ENCODE measurements around the gene AP2B1.

The AP2B1 gene

DNA sequence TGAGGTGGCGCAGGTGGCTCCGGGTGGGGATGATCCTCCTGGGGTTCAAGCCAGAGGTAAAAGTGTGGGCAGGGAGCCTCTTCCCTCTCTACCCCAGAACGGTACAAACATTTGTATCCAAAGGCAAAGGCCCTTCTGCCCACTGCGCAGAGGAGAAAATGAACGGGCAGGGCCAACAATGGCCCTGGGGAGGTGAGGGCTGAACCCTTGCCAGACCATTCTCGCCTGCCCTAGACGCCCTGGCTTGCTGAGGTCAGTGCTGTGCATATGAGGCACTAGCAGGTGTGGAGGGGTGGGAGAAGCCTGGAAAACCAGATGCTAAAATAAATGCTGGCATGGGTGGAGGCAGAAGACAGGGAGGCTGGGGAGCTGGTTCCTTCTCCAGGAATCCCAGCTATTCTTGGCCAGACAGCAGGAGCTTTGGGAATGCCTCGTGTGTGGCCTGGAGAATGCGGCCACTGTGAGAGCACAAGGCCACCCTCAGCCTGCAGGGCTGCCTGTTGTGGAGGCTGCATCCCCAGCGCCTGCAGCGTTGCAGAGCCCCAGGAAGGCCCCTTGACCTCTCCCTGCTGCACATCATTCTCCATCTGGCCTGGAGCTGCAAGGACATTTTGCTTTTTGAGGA is 178.1 kb downstream of the AP2B1 start:
- no peak overlapping the region for H3K4me3 ChIP-seq (replicated peaks; ENCODE audit: low read depth, low read length)
- TF ChIP-seq, protein P1, sequence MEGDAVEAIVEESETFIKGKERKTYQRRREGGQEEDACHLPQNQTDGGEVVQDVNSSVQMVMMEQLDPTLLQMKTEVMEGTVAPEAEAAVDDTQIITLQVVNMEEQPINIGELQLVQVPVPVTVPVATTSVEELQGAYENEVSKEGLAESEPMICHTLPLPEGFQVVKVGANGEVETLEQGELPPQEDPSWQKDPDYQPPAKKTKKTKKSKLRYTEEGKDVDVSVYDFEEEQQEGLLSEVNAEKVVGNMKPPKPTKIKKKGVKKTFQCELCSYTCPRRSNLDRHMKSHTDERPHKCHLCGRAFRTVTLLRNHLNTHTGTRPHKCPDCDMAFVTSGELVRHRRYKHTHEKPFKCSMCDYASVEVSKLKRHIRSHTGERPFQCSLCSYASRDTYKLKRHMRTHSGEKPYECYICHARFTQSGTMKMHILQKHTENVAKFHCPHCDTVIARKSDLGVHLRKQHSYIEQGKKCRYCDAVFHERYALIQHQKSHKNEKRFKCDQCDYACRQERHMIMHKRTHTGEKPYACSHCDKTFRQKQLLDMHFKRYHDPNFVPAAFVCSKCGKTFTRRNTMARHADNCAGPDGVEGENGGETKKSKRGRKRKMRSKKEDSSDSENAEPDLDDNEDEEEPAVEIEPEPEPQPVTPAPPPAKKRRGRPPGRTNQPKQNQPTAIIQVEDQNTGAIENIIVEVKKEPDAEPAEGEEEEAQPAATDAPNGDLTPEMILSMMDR (IDR thresholded peaks at IDR 0.05; ENCODE audit: low read length, missing control alignments), result no peak
- no peak for DNase-seq (ENCODE audit: low read depth)

DNA sequence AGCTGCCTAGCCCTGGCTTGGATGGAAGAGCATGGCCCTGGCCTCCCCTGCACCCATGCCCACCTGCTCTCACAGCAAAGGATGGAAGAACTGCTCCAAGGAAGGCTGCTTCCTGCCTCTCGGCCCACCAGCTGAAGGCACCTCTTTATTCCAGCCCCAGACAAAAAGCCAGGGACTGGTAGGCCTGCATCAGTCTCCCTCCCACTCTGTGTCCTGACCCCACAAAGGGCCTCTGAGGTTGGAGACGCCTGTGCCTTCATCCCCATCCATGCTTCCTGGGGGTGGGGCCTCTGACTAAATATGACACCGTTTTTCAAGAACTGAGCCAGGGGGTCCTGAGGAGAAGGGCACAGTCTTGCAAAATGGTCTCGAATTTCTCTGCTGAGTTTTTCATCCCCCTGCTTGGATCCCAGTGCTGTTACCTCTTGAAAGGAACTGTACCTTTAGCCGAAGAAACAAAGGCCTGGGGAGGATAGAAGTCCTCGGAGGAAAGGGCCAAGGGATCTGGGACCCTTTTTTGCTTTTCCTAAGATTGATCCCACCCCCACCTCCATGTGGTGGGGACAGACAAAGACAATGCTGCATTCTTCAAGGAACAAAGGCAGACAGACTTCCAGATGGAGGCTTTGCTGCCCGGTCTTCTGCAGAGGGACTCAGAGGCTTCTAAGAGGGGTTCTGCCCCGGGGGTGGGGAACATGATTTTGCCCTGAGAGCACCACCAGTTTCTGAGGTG is 178.8 kb downstream of the AP2B1 start:
- TF ChIP-seq, protein P1 (IDR thresholded peaks at IDR 0.05; ENCODE audit: low read length, missing control alignments), result no peak
- DNase-seq (ENCODE audit: low read depth), result no peak
- H3K4me3 ChIP-seq (replicated peaks; ENCODE audit: low read depth, low read length), result no peak overlapping the region

DNA sequence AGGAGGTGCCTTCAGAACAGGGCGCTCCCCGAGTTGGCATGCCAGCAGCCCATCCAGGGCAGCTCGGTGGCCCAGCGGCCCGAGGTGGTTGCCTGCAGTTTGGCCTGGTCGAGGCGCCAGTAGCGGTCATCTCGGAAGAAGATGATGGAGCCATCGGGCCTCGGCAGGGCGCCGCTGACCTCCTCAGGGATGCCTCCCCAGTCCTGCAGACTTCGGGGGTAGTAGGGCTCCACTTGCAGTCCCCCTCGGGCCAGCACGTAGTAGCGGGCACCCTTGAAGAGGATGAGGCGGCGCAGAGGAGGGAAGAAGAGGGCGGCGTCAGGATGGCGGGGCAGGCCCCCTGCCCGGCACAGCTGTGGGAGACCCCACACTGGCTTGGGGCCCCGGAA is 179.4 kb downstream of the AP2B1 start:
- TF ChIP-seq, protein P1 (IDR thresholded peaks at IDR 0.05; ENCODE audit: low read length, missing control alignments), result no peak
- H3K4me3 ChIP-seq (replicated peaks; ENCODE audit: low read depth, low read length), result no peak overlapping the region
- DNase-seq (ENCODE audit: low read depth), result no peak

DNA sequence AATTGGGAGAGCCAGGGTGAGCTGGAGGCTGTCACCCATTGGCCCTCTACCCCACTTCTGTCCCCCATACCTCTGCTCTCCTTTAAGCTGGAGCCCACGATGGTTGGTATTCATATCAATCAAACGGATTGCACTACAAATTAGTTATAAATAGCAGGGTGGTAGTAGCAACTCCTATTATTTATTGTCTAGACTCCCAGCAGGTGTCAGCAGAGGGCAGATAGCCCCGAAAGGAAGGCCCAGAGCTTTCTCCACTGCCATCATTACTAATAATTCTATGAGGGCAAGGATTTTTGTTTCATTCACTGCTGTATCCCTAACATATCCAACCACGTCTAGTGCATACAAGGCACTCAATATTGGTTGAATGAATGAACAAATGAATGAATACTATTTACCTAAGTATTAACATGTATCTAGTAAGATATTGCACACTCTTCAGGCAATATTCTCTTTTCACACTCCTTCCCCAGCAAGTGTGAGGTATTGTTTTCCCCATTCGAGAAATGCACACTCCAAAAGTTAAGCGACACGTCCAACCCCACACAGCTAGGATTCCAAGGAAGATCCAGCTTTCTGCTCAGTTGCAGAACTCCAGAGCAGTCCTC is 179.9 kb downstream of the AP2B1 start:
- peak; percentile 68 for DNase-seq (ENCODE audit: low read depth)

DNA sequence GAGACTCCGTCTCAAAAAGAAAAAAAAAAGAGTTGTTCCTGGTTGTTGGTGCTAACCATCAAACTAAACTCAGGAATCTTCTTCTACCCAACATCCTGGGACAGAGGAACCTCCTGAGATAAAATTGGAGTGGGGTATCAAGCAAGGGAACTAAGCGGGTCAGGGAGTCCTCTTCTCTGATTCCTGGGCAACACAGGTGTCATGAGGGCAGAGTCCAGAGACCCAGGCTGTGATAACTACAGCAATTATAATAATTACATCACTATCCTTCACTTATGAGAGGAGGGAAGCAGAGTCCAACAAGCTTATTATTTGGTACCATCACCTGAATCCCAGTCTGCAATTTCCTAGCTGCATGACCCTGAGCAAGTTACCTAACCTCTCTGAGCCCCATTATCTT is 181.7 kb downstream of the AP2B1 start:
- no peak overlapping the region for H3K4me3 ChIP-seq (replicated peaks; ENCODE audit: low read depth, low read length)
- no peak for DNase-seq (ENCODE audit: low read depth)
- TF ChIP-seq, protein P1 (IDR thresholded peaks at IDR 0.05; ENCODE audit: low read length, missing control alignments), result no peak

More for the DNA sequence above, 179.9 kb downstream of the AP2B1 start:
- no peak overlapping the region for H3K4me3 ChIP-seq (replicated peaks; ENCODE audit: low read depth, low read length)
- TF ChIP-seq, protein P1 (IDR thresholded peaks at IDR 0.05; ENCODE audit: low read length, missing control alignments), result peak; percentile 63

DNA sequence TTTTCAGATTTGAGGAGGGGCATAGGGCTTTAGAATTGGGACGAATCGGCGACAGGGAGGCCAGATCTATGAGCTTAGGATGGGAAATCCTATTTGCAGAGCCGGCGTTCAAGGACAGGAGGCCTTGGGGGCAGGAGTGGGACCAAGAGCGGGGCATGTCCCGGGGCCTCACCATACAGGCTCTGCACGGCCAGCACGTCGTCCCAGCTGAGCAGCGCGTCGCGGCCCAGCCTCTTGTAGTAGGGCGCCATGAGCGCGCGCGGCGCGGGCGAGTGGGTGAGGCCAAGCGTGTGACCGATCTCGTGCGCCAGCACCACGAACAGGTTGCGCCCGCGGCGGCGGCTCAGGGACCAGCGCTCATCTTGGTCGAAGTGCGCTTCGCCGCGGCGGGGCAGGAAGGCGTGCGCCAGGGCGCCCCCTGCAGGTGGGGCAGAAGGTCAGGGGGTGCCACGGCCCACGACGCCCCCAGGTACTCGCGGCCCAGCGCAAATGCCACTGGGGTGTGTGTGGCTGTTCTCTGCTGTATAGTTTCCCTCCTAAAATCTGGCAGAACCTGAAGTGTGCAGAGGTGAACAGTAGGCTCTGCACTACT is 182.9 kb downstream of the AP2B1 start:
- DNase-seq (ENCODE audit: low read depth), result no peak
- TF ChIP-seq, protein P1 (IDR thresholded peaks at IDR 0.05; ENCODE audit: low read length, missing control alignments), result no peak
- no peak overlapping the region for H3K4me3 ChIP-seq (replicated peaks; ENCODE audit: low read depth, low read length)
